ENCODE data around the gene HRH1.
A peak's percentile ranks its signal among the peaks of the same experiment; 100 is the strongest.

The HRH1 gene

GRCh38 chr3:11287404-11287803 is 133.1 kb downstream of the HRH1 start:
- DNase-seq: no peak

- DNase-seq: no peak
These were observed 133.8 kb downstream of the HRH1 start for GRCh38 chr3:11288021-11288491.

- DNase-seq: no peak
These were observed 134.7 kb downstream of the HRH1 start for GRCh38 chr3:11288786-11289637.

- DNase-seq: no peak
These were observed 135.6 kb downstream of the HRH1 start for GRCh38 chr3:11289864-11290263.

- DNase-seq: peak in 1 of 2 experiments; percentile 15
These were observed 136.7 kb downstream of the HRH1 start for GRCh38 chr3:11290743-11291680.

- no peak for DNase-seq
These were observed 137.5 kb downstream of the HRH1 start for GRCh38 chr3:11291808-11292207.

GRCh38 chr3:11297126-11297525 is 142.8 kb downstream of the HRH1 start:
- DNase-seq: no peak

GRCh38 chr3:11300970-11301369 is 146.7 kb downstream of the HRH1 start:
- no peak for DNase-seq

- DNase-seq: no peak
These were observed 148.2 kb downstream of the HRH1 start for GRCh38 chr3:11302444-11302843.

- DNase-seq: no peak
These were observed 149.9 kb downstream of the HRH1 start for GRCh38 chr3:11304175-11304574.

GRCh38 chr3:11305509-11305908 is 151.2 kb downstream of the HRH1 start:
- DNase-seq: no peak

GRCh38 chr3:11306817-11307589 is 152.7 kb downstream of the HRH1 start:
- DNase-seq: peak; percentile 2 to 9

GRCh38 chr3:11307830-11308432 is 153.6 kb downstream of the HRH1 start:
- no peak for DNase-seq

- DNase-seq: no peak
These were observed 156.0 kb downstream of the HRH1 start for GRCh38 chr3:11310258-11310657.

GRCh38 chr3:11312166-11312565 is 157.9 kb downstream of the HRH1 start:
- DNase-seq: no peak
